Upper lobe of left lung (tissue), 6 donors: ENCODE measurements around the gene GCNA. TPM values are rescaled to one million over a fixed set of nuclear protein-coding genes. Genes with fewer than 3 reads are reported as not detected.

Source experiments
- ATAC-seq, 2 donors: fragments of 200-7000 bp; cut with Tn5 transposase; one replicate each; pipeline ENCODE4 v1.9.1; 2022; ENCODE audit warnings: mild to moderate bottlenecking in 2 of 2, moderate library complexity in 2 of 2; ENCODE audit not compliant: low FRiP score in 2 of 2
- DNase-seq, 2 donors: peaks; one replicate each; pipeline ENCODE4 v3.0.0-alpha.2; 2019 to 2020
- H3K27ac ChIP-seq, 4 donors: fragments of 200-600 bp; sonication (generic); one replicate each; pipeline ENCODE4 v1.5.1; 2016 to 2019
- H3K27me3 ChIP-seq, 4 donors: fragments of 200-600 bp; sonication (generic); one replicate each; pipeline ENCODE4 v1.5.1; 2017 to 2019
- H3K36me3 ChIP-seq, 4 donors: fragments of 200-600 bp; sonication (generic); one replicate each; pipeline ENCODE4 v1.5.1; 2016 to 2019
- H3K4me1 ChIP-seq, 4 donors: fragments of 200-600 bp; sonication (generic); one replicate each; pipeline ENCODE4 v1.5.1; 2018 to 2019
- H3K4me3 ChIP-seq, 4 donors: fragments of 200-600 bp; sonication (generic); one replicate each; pipeline ENCODE4 v1.5.1; 2017 to 2019; ENCODE audit warnings: mild to moderate bottlenecking in 2 of 4, moderate library complexity in 1 of 4
- H3K9me3 ChIP-seq, 4 donors: fragments of 200-600 bp; sonication (generic); one replicate each; pipeline ENCODE4 v1.5.1; 2018 to 2019
- CTCF ChIP-seq, 6 experiments: fragments of 450-650 bp in 4 of 6; fragments of 200-600 bp in 2 of 6; sonication (generic) in 2 of 6; IDR thresholded peaks; one replicate each; pipeline ENCODE4 v1.5.1; 2016 to 2019; ENCODE audit warnings: antibody characterized with exemption in 6 of 6
- EP300 ChIP-seq, 4 donors: sonication (generic); formaldehyde crosslinking; IDR thresholded peaks; one replicate each; pipeline ENCODE4 v1.5.1; 2017; ENCODE audit warnings: antibody characterized with exemption in 4 of 4, control low read depth in 2 of 4
- POLR2A ChIP-seq, 4 donors: fragments of 450-650 bp; IDR thresholded peaks; one replicate each; pipeline ENCODE4 v1.5.1; 2016 to 2017; ENCODE audit warnings: antibody characterized with exemption in 4 of 4, mild to moderate bottlenecking in 2 of 4
- POLR2AphosphoS5 ChIP-seq, 2 donors: sonication (generic); formaldehyde crosslinking; IDR thresholded peaks; one replicate each; pipeline ENCODE4 v1.5.1; 2017; ENCODE audit warnings: antibody characterized with exemption in 2 of 2
- WGBS, 2 donors: methylation state at CpG; one replicate each; pipeline ENCODE4 v1.1.5; 2017 to 2018; 5-methylcytosine and 5-hydroxymethylcytosine counted together
- total RNA-seq, 6 donors: library from RNA; depleted of rRNA in 4 of 6; stranded (reverse); fragments of >200 nt in 4 of 6; gene quantifications; one replicate each; pipeline versions ENCODE4 v1.1.0 to v1.2.1, GENCODE V29; 2016 to 2021
- donor health status: DM: no; HTN: no; CAD: no; lungs with moderate emphysema.
- donor health status: DM: no; HTN: yes; CAD: no; lungs with severe emphysema.

The GCNA gene
- total RNA-seq, 6 donors from 2014 or later = 1.1 to 7.3 (median 2.9) TPM

- Histone ChIP-seq H3K27ac (peak overlapping the region in 1 of 4 donors; percentile 14), H3K4me1 (peaks cover 5 to 11% (median 8%) of the 10 kb centered on the region in 4 donors), H3K9me3 (no peaks in the 10 kb centered on the region), H3K4me3 (peak overlapping the region in 3 of 4 donors; percentile 8 to 20 (median 14)), H3K27me3 (peaks cover 0 to 4% (median 0%) of the 10 kb centered on the region in 4 donors), H3K36me3 (peaks cover 0 to 14% (median 6%) of the 10 kb centered on the region in 4 donors)
- WGBS, 2 donors = 59 to 72% methylated on average over 8 of the region's 8 CpGs
- ATAC-seq (no peak), DNase-seq (no peak)
- no peak for TF ChIP-seq EP300 (IDR thresholded peaks at IDR 0.05)
- TF ChIP-seq POLR2AphosphoS5 (IDR thresholded peaks at IDR 0.05) = no peak
- no peak for TF ChIP-seq CTCF (IDR thresholded peaks at IDR 0.05)
- no peak for TF ChIP-seq POLR2A (IDR thresholded peaks at IDR 0.05)
These were observed 39.5 kb downstream of the GCNA start for GRCh38 chrX:71617742-71618141.

GRCh38 chrX:71618303-71618721, 40.1 kb downstream of the GCNA start, which contains the start of gene CXCR3:
CXCR3 (minus strand) TSS chrX:71618511; CDS start chrX:71618449, 62 bp downstream.
- Histone ChIP-seq H3K4me1 (peaks cover 7 to 17% (median 13%) of the 10 kb centered on the region in 4 donors), H3K9me3 (no peaks in the 10 kb centered on the region), H3K27ac (peak within 1 kb of the TSS in 2 of 4 donors; percentile 11 to 14), H3K27me3 (peaks cover 0 to 4% (median 0%) of the 10 kb centered on the region in 4 donors), H3K36me3 (peaks cover 0 to 11% (median 4%) of the 10 kb centered on the region in 4 donors), H3K4me3 (peak within 1 kb of the TSS in 3 of 4 donors; percentile 8 to 20 (median 14))
- TF ChIP-seq POLR2AphosphoS5 (IDR thresholded peaks at IDR 0.05) = no peak
- no peak for TF ChIP-seq POLR2A (IDR thresholded peaks at IDR 0.05)
- no peak for TF ChIP-seq EP300 (IDR thresholded peaks at IDR 0.05)
- TF ChIP-seq CTCF (IDR thresholded peaks at IDR 0.05) = no peak
- WGBS, 2 donors = 36% methylated on average over 4 of the region's 4 CpGs; no CpG with 5 or more reads in 1 of the 2 donors
- ATAC-seq = peak in 1 of 2 donors; percentile 5
- peak; percentile 67 to 68 for DNase-seq

GRCh38 chrX:71618787-71619186, 40.5 kb downstream of the GCNA start:
- DNase-seq (no peak), ATAC-seq (no peak)
- no peaks in the 10 kb centered on the region for H3K9me3 ChIP-seq
- H3K4me3 ChIP-seq = no peak overlapping the region
- peaks cover 0 to 6% (median 2%) of the 10 kb centered on the region in 4 donors for H3K36me3 ChIP-seq
- 74 to 100% methylated on average over 1 to 3 of the region's 3 CpGs for WGBS, 2 donors
- TF ChIP-seq POLR2AphosphoS5 (IDR thresholded peaks at IDR 0.05) (no peak), POLR2A (IDR thresholded peaks at IDR 0.05) (no peak), CTCF (IDR thresholded peaks at IDR 0.05) (no peak), EP300 (IDR thresholded peaks at IDR 0.05) (no peak)
- peaks cover 7 to 22% (median 18%) of the 10 kb centered on the region in 4 donors for H3K4me1 ChIP-seq
- H3K27me3 ChIP-seq = peaks cover 0 to 4% (median 0%) of the 10 kb centered on the region in 4 donors
- no peak overlapping the region for H3K27ac ChIP-seq

GRCh38 chrX:71619193-71619592, 41.0 kb downstream of the GCNA start:
- Histone ChIP-seq H3K27ac (no peak overlapping the region), H3K36me3 (peaks cover 0 to 2% (median 0%) of the 10 kb centered on the region in 4 donors), H3K27me3 (peaks cover 0 to 4% (median 0%) of the 10 kb centered on the region in 4 donors), H3K4me1 (peaks cover 7 to 25% (median 19%) of the 10 kb centered on the region in 4 donors), H3K4me3 (no peak overlapping the region), H3K9me3 (no peaks in the 10 kb centered on the region)
- WGBS, 2 donors = 75 to 78% methylated on average over 8 of the region's 8 CpGs
- DNase-seq (no peak), ATAC-seq (no peak)
- no peak for TF ChIP-seq POLR2A (IDR thresholded peaks at IDR 0.05)
- no peak for TF ChIP-seq EP300 (IDR thresholded peaks at IDR 0.05)
- TF ChIP-seq POLR2AphosphoS5 (IDR thresholded peaks at IDR 0.05) = no peak
- no peak for TF ChIP-seq CTCF (IDR thresholded peaks at IDR 0.05)

- DNase-seq (no peak), ATAC-seq (no peak)
These were observed 41.7 kb downstream of the GCNA start for GRCh38 chrX:71619986-71620385.

More at GRCh38 chrX:71619986-71620385, 41.7 kb downstream of the GCNA start:
- no peak for TF ChIP-seq POLR2AphosphoS5 (IDR thresholded peaks at IDR 0.05)
- TF ChIP-seq EP300 (IDR thresholded peaks at IDR 0.05) = no peak
- no peak for TF ChIP-seq CTCF (IDR thresholded peaks at IDR 0.05)
- TF ChIP-seq POLR2A (IDR thresholded peaks at IDR 0.05) = no peak
- Histone ChIP-seq H3K4me1 (peaks cover 7 to 27% (median 19%) of the 10 kb centered on the region in 4 donors), H3K4me3 (no peak overlapping the region), H3K27me3 (peaks cover 0 to 4% (median 0%) of the 10 kb centered on the region in 4 donors), H3K9me3 (no peaks in the 10 kb centered on the region), H3K36me3 (no peaks in the 10 kb centered on the region), H3K27ac (no peak overlapping the region)
- 50 to 67% methylated on average over 1 of the region's 1 CpG for WGBS, 2 donors
